IMR-90 (cell line): Measurements from ENCODE around the gene PLPP1. TPM values are rescaled to one million over a fixed set of nuclear protein-coding genes. Genes with fewer than 3 reads are reported as not detected.

Experiments
- ATAC-seq: fragments of 200-7000 bp; cut with Tn5 transposase; 2 replicates; pipeline ENCODE4 v1.9.1; 2020; ENCODE audit warnings: low read depth, mild to moderate bottlenecking, moderate library complexity
- BruUV-seq: library from RNA; stranded (reverse); fragments of 400-500 nt; replicated peaks from 2 replicates; lab custom pipeline; 2021; lab: Mats Ljungman, UMichigan
- CTCF ChIA-PET: fragments of 300-600 bp; formaldehyde crosslinking; extraction: SDS; loops from one replicate; lab custom pipeline; 2021; ENCODE audit warnings: antibody characterized with exemption; lab: Yijun Ruan, JAX
- POLR2A ChIA-PET: fragments of 300-600 bp; sonication (Branson Sonifier 250); formaldehyde crosslinking; loops from one replicate; lab custom pipeline; 2022; ENCODE audit warnings: antibody characterized with exemption; ENCODE audit not compliant: unreplicated experiment; lab: Charles Lee
- DNase-seq: peaks from one replicate; pipeline ENCODE4 v3.0.0; 2013
- H2AFZ ChIP-seq: replicated peaks from 2 replicates; pipeline ENCODE3; 2013; ENCODE audit warnings: low read length, mild to moderate bottlenecking; ENCODE audit not compliant: poor library complexity
- H2AK5ac ChIP-seq: 2 replicates; pipeline ENCODE4 v1.6.1; 2013; ENCODE audit warnings: low read depth, low read length, inconsistent platforms
- H2AK9ac ChIP-seq: replicated peaks from 2 replicates; pipeline ENCODE3; 2013; ENCODE audit warnings: mild to moderate bottlenecking, low read depth, low read length, moderate library complexity; ENCODE audit not compliant: poor library complexity
- H2BK120ac ChIP-seq: 2 replicates; pipeline ENCODE4 v1.6.1; 2013; ENCODE audit warnings: low read depth, low read length, inconsistent platforms
- H2BK15ac ChIP-seq: 3 replicates; pipeline ENCODE4 v1.6.1; 2013; ENCODE audit warnings: low read depth, low read length, inconsistent platforms
- H2BK20ac ChIP-seq: 2 replicates; pipeline ENCODE4 v1.6.1; 2013; ENCODE audit warnings: low read depth, mild to moderate bottlenecking, inconsistent platforms, low read length, moderate library complexity
- H2BK5ac ChIP-seq: 2 replicates; pipeline ENCODE4 v1.6.1; 2013; ENCODE audit warnings: mild to moderate bottlenecking, low read depth, low read length, inconsistent platforms; ENCODE audit not compliant: poor library complexity, severe bottlenecking
- H3K14ac ChIP-seq: replicated peaks from 2 replicates; pipeline ENCODE4 v1.6.1; 2013; ENCODE audit warnings: low read depth, low read length, inconsistent platforms
- H3K18ac ChIP-seq: 2 replicates; pipeline ENCODE4 v1.6.1; 2013; ENCODE audit warnings: low read depth, low read length, control low read depth
- H3K23ac ChIP-seq: 2 replicates; pipeline ENCODE4 v1.6.1; 2013; ENCODE audit warnings: low read depth, low read length, inconsistent platforms
- H3K27ac ChIP-seq: 2 replicates; pipeline ENCODE4 v1.5.1; 2013; ENCODE audit warnings: mild to moderate bottlenecking, control low read depth, low read length; ENCODE audit not compliant: insufficient read depth
- H3K27me3 ChIP-seq: 2 replicates; pipeline ENCODE4 v1.6.1; 2013; ENCODE audit warnings: low read length; ENCODE audit not compliant: control insufficient read depth, insufficient read depth
- H3K36me3 ChIP-seq: 2 replicates; pipeline ENCODE4 v1.6.1; 2013; ENCODE audit warnings: low read length, mixed read lengths; ENCODE audit not compliant: control insufficient read depth, insufficient read depth
- H3K4ac ChIP-seq: 2 replicates; pipeline ENCODE4 v1.6.1; 2013; ENCODE audit warnings: low read depth, low read length, inconsistent platforms
- H3K4me1 ChIP-seq: 2 replicates; pipeline ENCODE4 v1.6.1; 2013; ENCODE audit warnings: low read length, mixed read lengths; ENCODE audit not compliant: control insufficient read depth, insufficient read depth
- H3K4me2 ChIP-seq: 2 replicates; pipeline ENCODE4 v1.6.1; 2013; ENCODE audit warnings: low read depth, mild to moderate bottlenecking, control low read depth, low read length, moderate library complexity
- H3K4me3 ChIP-seq: 2 replicates; pipeline ENCODE4 v1.5.1; 2013; ENCODE audit warnings: low read depth, mild to moderate bottlenecking, control low read depth, low read length, moderate library complexity; ENCODE audit not compliant: insufficient read depth
- H3K56ac ChIP-seq: 2 replicates; pipeline ENCODE4 v1.6.1; 2013; ENCODE audit warnings: low read length, inconsistent platforms; ENCODE audit not compliant: insufficient read depth; ENCODE audit errors: extremely low read depth
- H3K79me1 ChIP-seq, 2 experiments: 2 replicates each; pipeline ENCODE4 v1.6.1; 2013; ENCODE audit warnings: low read length in 2 of 2, inconsistent platforms in 1 of 2, low read depth in 1 of 2
- H3K9ac ChIP-seq: 2 replicates; pipeline ENCODE4 v1.6.1; 2013; ENCODE audit warnings: low read depth, low read length, control low read depth
- H3K9me1 ChIP-seq: 2 replicates; pipeline ENCODE4 v1.6.1; 2013; ENCODE audit warnings: low read length, inconsistent platforms; ENCODE audit not compliant: insufficient read depth
- H3K9me3 ChIP-seq: 2 replicates; pipeline ENCODE4 v1.6.1; 2013; ENCODE audit warnings: low read length; ENCODE audit not compliant: control insufficient read depth, insufficient read depth
- H4K20me1 ChIP-seq: 2 replicates; pipeline ENCODE4 v1.6.1; 2013; ENCODE audit warnings: low read length, inconsistent platforms; ENCODE audit not compliant: insufficient read depth
- H4K5ac ChIP-seq: 2 replicates; pipeline ENCODE4 v1.6.1; 2013; ENCODE audit warnings: mild to moderate bottlenecking, low read depth, low read length, control low read depth
- H4K8ac ChIP-seq, 2 experiments: 2 replicates each; pipeline ENCODE4 v1.6.1; 2013; ENCODE audit warnings: low read depth in 2 of 2, low read length in 2 of 2, control low read depth in 1 of 2, inconsistent platforms in 1 of 2
- H4K91ac ChIP-seq: 2 replicates; pipeline ENCODE4 v1.6.1; 2013; ENCODE audit warnings: low read depth, low read length, inconsistent platforms; ENCODE audit not compliant: insufficient read depth
- CEBPB ChIP-seq: IDR thresholded peaks from 2 replicates; pipeline ENCODE4 v1.6.1; 2012; ENCODE audit warnings: low read depth, low read length, improper control_type of control experiment
- MAZ ChIP-seq: IDR thresholded peaks from 2 replicates; pipeline ENCODE4 v1.6.1; 2012; ENCODE audit warnings: low read depth, mild to moderate bottlenecking, low read length, improper control_type of control experiment, moderate library complexity, borderline replicate concordance
- WGBS, 2 experiments: methylation state at CpG; one replicate each; pipeline versions ENCODE4 v1.1.5 to v1.1.7; 2013; ENCODE audit warnings: missing lambda C conversion rate in 2 of 2; ENCODE audit not compliant: insufficient read length in 1 of 2; ENCODE audit errors: extremely low coverage in 2 of 2; 5-methylcytosine and 5-hydroxymethylcytosine counted together
- dilution Hi-C: fragments of 300-500 bp; cut with HindIII; formaldehyde crosslinking; loops from one replicate; pipeline ENCODE4 v1.14.3; 2018; ENCODE audit warnings: low sequenced_read_pairs; ENCODE audit not compliant: unreplicated experiment
- in situ Hi-C: fragments of 300-500 bp; cut with MboI; formaldehyde crosslinking; loops from 3 replicates; pipeline ENCODE4 v1.14.3; 2019; ENCODE audit warnings: low sequenced_read_pairs, inconsistent platforms, mixed read lengths
- intact Hi-C: fragments of 100-400 bp; cut with micrococcal nuclease; formaldehyde crosslinking; loops from 2 replicates; pipeline ENCODE4 v1.10.0; 2022
- polyA plus RNA-seq, 3 experiments: library from polyadenylated mRNA; depleted of rRNA; stranded (reverse); fragments of >200 nt; gene quantifications; 2 replicates each; pipeline ENCODE4 v1.2.3, GENCODE V29; 2012; ENCODE audit warnings: low replicate concordance in 1 of 3
- total RNA-seq: library from RNA; depleted of rRNA; stranded (reverse); fragments of >200 nt; gene quantifications from 2 replicates; pipeline ENCODE4 v1.2.3, GENCODE V29; 2012
- TF ChIP-seq, protein P1 (sequence below): fragments of 150-350 bp; IDR thresholded peaks from 2 replicates; pipeline ENCODE4 v1.6.1; 2016; ENCODE audit warnings: low read depth, mild to moderate bottlenecking, low read length, moderate library complexity, borderline replicate concordance

PLPP1 gene
- total and polyA plus RNA-seq, 2 of the 4 experiments (the other 2 are of a cell fraction): 19.2 to 21.3 TPM

DNA sequence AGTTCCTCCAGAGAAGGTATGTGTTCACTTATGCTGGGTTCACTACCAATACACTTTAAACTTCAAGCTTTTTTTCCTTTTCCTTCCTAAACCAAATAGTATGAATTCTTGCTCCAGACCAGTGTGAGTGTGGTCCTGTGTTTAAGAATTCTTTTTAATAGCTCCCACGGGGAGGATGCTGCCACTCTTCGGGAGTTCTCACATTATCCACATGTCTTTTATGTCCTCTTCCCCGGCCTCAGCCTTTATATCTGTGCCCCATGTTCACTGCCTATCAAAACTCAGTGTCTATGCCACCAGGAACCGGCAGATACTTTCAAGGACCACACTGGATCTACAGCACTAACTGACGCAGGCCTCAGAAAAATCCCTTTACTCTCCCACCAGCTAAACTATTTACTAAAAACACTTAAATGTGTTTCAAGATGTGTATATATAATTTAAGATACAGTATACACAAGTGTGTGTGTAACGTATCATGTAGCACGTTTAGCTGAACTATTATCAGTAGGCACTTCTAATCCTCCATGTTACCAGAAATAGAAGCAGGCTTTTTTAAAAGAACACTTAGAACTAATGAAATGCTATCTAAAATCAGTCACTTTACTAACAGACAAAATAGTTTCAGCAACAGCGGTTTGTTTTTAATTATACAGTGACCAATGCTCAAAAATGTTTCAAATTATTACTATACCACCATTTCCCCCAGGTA is 88.0 kb downstream of the PLPP1 start:
- Histone ChIP-seq H3K79me1 (no peaks in the 10 kb centered on the region; a peak in 2 of 4 replicates), H3K4me1 (peaks cover 3% of the 10 kb centered on the region; the same call in 1 of the 2 replicates), H4K5ac (no peak overlapping the region), H3K23ac (peak overlapping the region; percentile 42; the same call in 1 of the 2 replicates), H3K56ac (no peak overlapping the region), H3K9me3 (no peaks in the 10 kb centered on the region), H3K4ac (no peak overlapping the region), H3K36me3 (no peaks in the 10 kb centered on the region), H3K4me2 (no peak overlapping the region), H3K27ac (no peak overlapping the region), H3K9ac (no peak overlapping the region), H3K18ac (no peak overlapping the region), H2AK5ac (no peak overlapping the region), H2BK15ac (no peak overlapping the region), H3K27me3 (no peaks in the 10 kb centered on the region), H3K9me1 (peaks cover 2% of the 10 kb centered on the region; the same call in 1 of the 2 replicates), H2BK120ac (no peak overlapping the region), H2AFZ (no peak overlapping the region), H2AK9ac (no peak overlapping the region), H2BK5ac (no peak overlapping the region), H3K14ac (no peak overlapping the region), H3K4me3 (no peak overlapping the region), H2BK20ac (no peak overlapping the region), H4K91ac (no peak overlapping the region), H4K8ac (no peak overlapping the region), H4K20me1 (no peaks in the 10 kb centered on the region)
- dilution Hi-C loops (no loop called here), in situ Hi-C loops (no loop called here), intact Hi-C loops (no loop called here)
- DNase-seq (no peak), ATAC-seq (peak; percentile 27)
- BruUV-seq: no TSS peak
- TF ChIP-seq, protein P1, sequence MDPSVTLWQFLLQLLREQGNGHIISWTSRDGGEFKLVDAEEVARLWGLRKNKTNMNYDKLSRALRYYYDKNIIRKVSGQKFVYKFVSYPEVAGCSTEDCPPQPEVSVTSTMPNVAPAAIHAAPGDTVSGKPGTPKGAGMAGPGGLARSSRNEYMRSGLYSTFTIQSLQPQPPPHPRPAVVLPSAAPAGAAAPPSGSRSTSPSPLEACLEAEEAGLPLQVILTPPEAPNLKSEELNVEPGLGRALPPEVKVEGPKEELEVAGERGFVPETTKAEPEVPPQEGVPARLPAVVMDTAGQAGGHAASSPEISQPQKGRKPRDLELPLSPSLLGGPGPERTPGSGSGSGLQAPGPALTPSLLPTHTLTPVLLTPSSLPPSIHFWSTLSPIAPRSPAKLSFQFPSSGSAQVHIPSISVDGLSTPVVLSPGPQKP: no peak
- TF ChIP-seq MAZ (no peak), CEBPB (no peak)
- POLR2A ChIA-PET: no interaction called here
- WGBS, 2 experiments: 33% methylated on average over 1 of the region's 8 CpGs; no CpG with 5 or more reads in 1 of the 2 experiments
- CTCF ChIA-PET: no interaction called here
